ENCODE results near the gene RGS9. TPM values are rescaled to one million over a fixed set of nuclear protein-coding genes. Genes with fewer than 3 reads are reported as not detected.
"Not testable (repeated sequence)": the region's sequence is repeated elsewhere in the genome, so short reads cannot be mapped to it uniquely, and the experiment has no call there.

Gene RGS9
- total and polyA plus RNA-seq, 8 donors, result 4.0 to 17.2 (median 11.4) TPM

DNA sequence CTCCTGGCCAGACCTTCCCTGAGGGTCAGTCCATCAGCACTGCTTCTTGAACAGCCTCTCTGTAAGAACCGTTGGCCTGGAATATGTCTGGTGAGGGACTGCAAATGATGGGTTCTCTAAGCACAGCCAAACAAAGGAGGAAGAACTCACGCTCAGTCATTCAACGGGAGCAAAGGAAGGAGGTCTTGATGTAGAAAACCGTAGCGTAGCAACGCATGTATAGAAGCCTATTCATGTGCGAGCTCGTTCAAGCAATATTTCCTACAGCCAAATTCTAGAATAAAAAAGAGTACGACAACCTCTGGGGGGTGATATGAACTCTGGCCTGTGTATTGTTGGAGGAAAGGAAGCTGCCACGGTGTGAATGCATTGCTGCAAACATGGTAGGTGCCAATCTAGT lies 64.2 kb downstream of the RGS9 start:
- TF ChIP-seq, protein P1, sequence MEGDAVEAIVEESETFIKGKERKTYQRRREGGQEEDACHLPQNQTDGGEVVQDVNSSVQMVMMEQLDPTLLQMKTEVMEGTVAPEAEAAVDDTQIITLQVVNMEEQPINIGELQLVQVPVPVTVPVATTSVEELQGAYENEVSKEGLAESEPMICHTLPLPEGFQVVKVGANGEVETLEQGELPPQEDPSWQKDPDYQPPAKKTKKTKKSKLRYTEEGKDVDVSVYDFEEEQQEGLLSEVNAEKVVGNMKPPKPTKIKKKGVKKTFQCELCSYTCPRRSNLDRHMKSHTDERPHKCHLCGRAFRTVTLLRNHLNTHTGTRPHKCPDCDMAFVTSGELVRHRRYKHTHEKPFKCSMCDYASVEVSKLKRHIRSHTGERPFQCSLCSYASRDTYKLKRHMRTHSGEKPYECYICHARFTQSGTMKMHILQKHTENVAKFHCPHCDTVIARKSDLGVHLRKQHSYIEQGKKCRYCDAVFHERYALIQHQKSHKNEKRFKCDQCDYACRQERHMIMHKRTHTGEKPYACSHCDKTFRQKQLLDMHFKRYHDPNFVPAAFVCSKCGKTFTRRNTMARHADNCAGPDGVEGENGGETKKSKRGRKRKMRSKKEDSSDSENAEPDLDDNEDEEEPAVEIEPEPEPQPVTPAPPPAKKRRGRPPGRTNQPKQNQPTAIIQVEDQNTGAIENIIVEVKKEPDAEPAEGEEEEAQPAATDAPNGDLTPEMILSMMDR (IDR thresholded peaks at IDR 0.05), result no peak
- no peaks in the 10 kb centered on the region for H3K27me3 ChIP-seq
- no peak overlapping the region for H3K4me3 ChIP-seq
- no peak overlapping the region for H3K27ac ChIP-seq
- H3K9me3 ChIP-seq, result no peaks in the 10 kb centered on the region
- no peaks in the 10 kb centered on the region for H3K36me3 ChIP-seq
- ATAC-seq (no peak), DNase-seq (no peak)
- intact Hi-C loops (cut with DNase I), result no loop called here
- peaks cover 0 to 5% of the 10 kb centered on the region in 2 donors for H3K4me1 ChIP-seq

DNA sequence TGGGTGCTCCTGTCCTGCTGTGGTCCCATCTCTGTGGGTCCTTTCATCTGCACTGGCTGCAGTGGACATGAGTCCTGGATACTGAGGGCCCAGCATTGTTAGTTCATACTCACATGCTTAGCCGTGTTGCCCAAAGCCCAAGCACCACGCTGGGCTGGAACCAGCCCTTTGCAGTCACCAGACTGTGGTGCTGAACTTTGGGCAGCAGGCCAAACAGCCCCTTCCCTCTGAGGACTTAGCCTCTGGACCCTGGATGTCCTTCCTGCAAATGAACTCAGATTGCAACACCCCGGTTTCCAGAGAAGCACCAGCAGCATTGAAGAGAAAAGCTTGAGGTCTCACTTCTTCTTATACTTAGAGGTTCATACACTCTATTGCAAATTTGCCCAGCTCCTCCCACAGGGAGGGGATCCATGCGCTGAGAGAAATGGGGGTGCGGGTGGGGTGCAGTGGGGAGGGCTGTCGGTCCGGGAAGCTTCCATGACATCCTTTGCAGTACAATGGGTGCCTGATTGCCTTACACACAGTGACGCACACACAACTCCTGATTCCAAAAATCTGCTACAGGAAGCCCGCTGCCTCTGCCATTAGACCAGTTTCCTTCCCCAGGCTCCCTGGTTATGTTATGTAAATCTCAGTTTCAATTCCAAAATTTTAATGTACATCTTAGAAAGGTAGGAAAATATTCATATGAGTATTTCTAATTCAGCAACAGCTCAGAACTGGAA lies 65.8 kb downstream of the RGS9 start:
- H3K27me3 ChIP-seq, result no peaks in the 10 kb centered on the region
- ATAC-seq, result no peak

DNA sequence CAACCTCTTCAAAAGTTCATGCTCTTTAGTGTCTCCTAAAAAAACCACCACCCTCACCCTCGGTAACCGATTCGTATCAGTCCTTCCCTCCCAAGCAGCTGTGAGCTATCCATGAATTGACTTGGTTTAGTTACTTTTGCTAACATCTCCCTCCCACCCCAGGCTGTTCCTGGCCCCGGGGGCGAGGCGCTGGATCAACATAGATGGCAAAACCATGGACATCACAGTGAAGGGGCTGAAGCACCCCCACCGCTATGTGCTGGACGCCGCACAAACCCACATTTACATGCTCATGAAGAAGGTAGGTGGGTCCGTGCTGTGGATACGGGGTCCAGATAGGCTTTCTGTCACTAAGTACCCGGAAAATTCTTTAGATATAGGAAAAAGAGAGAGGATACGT lies 66.8 kb downstream of the RGS9 start:
- no peak overlapping the region for H3K4me3 ChIP-seq
- no peak overlapping the region for H3K27ac ChIP-seq
- DNase-seq, result no peak
- intact Hi-C loops (cut with DNase I), result no loop called here
- no peaks in the 10 kb centered on the region for H3K36me3 ChIP-seq
- no peaks in the 10 kb centered on the region for H3K4me1 ChIP-seq
- H3K9me3 ChIP-seq, result no peaks in the 10 kb centered on the region
- ATAC-seq, result no peak
- TF ChIP-seq, protein P1 (IDR thresholded peaks at IDR 0.05), result no peak
- H3K27me3 ChIP-seq, result no peaks in the 10 kb centered on the region

More for the DNA sequence above, 65.8 kb downstream of the RGS9 start:
- intact Hi-C loops (cut with DNase I), result no loop called here
- no peak overlapping the region for H3K4me3 ChIP-seq
- H3K9me3 ChIP-seq, result no peaks in the 10 kb centered on the region
- peaks cover 0 to 5% of the 10 kb centered on the region in 2 donors for H3K4me1 ChIP-seq
- no peak for DNase-seq
- no peaks in the 10 kb centered on the region for H3K36me3 ChIP-seq
- no peak overlapping the region for H3K27ac ChIP-seq
- TF ChIP-seq, protein P1 (IDR thresholded peaks at IDR 0.05), result no peak

DNA sequence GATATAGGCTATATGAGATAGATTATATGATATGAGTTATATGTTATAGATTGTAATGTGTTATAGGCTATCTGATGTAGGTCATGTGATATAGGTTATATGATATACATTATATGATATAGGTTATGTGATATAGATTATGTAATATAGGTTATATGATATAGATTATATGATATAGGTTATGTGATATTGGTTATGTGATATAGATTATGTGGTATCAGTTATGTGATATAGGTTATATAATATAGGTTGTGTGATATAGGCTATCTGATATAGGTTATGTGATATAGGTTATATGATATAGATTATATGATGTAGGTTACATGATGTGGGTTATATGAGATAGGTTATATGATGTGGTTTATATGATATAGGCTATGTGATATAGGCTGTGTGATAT lies 68.5 kb downstream of the RGS9 start:
- no peaks in the 10 kb centered on the region for H3K9me3 ChIP-seq
- TF ChIP-seq, protein P1 (IDR thresholded peaks at IDR 0.05), result no peak
- ATAC-seq (no peak), DNase-seq (no peak)
- H3K4me3 ChIP-seq, result no peak overlapping the region
- H3K4me1 ChIP-seq, result no peaks in the 10 kb centered on the region
- no peaks in the 10 kb centered on the region for H3K36me3 ChIP-seq
- intact Hi-C loops (cut with DNase I), result no loop called here
- H3K27me3 ChIP-seq, result no peaks in the 10 kb centered on the region
- H3K27ac ChIP-seq, result no peak overlapping the region

DNA sequence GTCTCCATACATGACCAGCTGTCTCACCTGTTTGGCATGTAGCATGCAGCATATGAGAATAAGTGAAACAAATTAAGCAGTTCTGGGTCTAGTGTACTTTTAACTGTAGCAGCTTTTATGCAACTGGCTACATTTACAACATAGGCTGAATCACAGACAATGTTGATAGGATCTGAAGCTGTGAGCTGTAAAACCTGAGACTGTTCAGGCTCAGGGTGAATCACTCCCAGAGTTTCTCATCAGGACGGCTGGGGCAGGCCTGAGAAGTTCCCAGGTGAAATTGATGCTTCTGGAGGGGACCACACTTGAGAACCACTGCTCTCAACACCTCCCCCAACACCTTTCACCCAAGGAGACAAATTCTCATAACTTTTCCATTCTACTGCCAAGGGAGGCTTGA lies 70.3 kb downstream of the RGS9 start:
- H3K4me1 ChIP-seq; DNase-seq; H3K4me3 ChIP-seq; H3K9me3 ChIP-seq; ATAC-seq; H3K27ac ChIP-seq; intact Hi-C loops (cut with DNase I); H3K27me3 ChIP-seq; H3K36me3 ChIP-seq: not testable (repeated sequence)

DNA sequence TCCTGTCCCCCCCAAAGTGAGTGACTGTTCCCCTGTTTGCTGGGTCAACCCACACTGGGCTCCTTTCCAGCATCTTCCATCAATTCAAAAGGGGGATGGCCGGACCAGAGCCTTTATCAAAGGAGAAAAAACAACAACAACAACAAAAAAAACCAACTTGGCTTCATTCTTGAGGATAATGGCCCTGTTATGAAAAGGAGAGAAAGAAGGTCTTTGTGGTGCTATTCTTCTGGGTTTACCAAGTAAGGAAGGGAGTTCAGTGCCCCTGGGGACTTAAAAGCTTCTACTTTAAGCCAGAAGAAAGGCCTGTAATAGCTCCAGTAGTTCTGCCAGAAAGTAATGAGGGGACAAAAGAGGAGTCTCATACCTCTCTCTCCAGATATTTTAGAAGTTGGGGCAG lies 71.5 kb downstream of the RGS9 start:
- intact Hi-C loops (cut with DNase I), result no loop called here
- no peak overlapping the region for H3K27ac ChIP-seq
- H3K4me1 ChIP-seq, result no peaks in the 10 kb centered on the region
- ATAC-seq (no peak), DNase-seq (no peak)
- no peaks in the 10 kb centered on the region for H3K36me3 ChIP-seq
- no peak overlapping the region for H3K4me3 ChIP-seq
- no peaks in the 10 kb centered on the region for H3K9me3 ChIP-seq
- no peaks in the 10 kb centered on the region for H3K27me3 ChIP-seq
- TF ChIP-seq, protein P1 (IDR thresholded peaks at IDR 0.05), result no peak

Data from left lung (tissue), 10 donors.